IPS-NIHi7 (cell line): ENCODE measurements around the gene CARM1.

Experiments
- DNase-seq: peaks from one replicate; pipeline ENCODE4 v3.0.0; 2012; ENCODE audit warnings: mixed read lengths; ENCODE audit errors: extremely low spot score

Gene CARM1

GRCh38 chr19:10907925-10908324, 36.6 kb downstream of the CARM1 start:
- no peak for DNase-seq

DNA sequence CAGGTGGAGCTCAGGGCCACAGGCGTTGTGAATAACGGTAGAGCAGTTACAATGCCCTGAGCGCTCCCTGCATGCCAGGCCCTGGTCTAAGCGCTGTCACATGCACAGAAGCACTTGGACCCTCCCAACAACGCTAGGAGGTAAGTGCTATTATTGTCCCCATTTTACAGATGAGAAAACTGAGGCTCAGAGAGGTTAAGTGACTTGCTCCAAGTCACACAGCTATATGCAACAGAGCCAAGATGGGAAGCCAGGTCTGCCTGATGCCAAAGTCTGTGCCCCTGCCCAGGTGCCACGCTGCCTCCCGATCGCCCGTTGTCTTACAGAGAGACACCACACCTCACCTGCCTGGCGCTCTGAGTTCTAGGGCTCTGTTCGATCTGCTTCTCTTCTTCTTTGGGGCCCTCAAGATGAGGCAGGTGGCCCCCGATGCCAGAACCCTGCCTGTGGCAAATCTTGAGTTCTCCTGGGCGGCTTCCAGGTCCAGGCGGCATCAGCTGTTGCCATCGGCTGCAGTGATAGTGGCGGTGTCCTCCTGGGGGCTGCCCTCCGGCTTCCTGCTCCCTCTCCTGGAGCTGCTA, 37.1 kb downstream of the CARM1 start:
- DNase-seq = no peak

- no peak for DNase-seq
Observed at GRCh38 chr19:10911579-10912363, 40.4 kb downstream of the CARM1 start.

- no peak for DNase-seq
Observed at GRCh38 chr19:10912619-10913018, 41.3 kb downstream of the CARM1 start.

DNA sequence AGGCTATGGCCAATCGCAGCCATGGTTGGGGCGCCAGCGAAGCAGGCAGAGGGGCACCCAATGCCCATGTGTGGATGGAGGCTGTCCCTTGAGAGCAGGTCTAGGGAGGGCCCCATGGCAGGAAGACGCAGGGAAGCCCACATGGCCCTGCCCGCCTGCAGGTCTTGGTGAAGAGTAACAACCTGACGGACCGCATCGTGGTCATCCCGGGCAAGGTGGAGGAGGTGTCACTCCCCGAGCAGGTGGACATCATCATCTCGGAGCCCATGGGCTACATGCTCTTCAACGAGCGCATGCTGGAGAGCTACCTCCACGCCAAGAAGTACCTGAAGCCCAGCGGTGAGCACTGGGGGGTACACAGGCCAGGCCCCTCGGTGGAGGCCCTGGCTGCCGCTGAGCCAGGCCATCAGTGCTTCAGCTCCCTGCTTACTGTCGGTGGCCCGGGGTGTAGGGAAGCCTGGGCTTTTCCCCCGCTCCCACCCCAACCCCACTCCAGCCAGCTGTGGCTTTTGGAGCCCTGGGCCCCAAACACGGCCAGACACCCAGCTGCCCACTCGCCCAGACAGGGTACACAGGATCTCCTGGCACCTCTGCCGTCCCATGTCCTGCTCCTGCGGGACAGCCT, 42.5 kb downstream of the CARM1 start:
- no peak for DNase-seq

GRCh38 chr19:10915130-10916091, 44.1 kb downstream of the CARM1 start:
- no peak for DNase-seq

GRCh38 chr19:10916602-10917001, 45.2 kb downstream of the CARM1 start:
- DNase-seq = no peak

DNA sequence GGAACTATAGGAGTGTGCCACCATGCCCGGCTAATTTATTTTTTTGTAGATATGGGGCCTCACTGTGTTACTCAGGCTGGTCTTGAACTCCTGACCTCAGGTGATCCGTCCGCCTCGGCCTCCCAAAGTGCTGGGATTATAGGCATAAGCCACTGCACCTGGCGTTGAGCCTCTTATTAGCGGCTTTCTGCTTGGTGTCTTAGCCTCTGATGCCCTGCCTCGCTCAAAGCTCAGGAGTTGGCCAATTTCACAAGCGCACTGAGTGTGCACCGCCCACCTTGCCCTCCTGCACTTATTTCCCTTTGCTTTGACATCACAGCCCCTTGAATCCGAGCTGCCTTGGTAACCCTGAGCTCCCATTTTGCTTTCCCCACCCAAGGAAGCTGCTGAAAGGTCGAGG, 47.0 kb downstream of the CARM1 start:
- DNase-seq = no peak

DNA sequence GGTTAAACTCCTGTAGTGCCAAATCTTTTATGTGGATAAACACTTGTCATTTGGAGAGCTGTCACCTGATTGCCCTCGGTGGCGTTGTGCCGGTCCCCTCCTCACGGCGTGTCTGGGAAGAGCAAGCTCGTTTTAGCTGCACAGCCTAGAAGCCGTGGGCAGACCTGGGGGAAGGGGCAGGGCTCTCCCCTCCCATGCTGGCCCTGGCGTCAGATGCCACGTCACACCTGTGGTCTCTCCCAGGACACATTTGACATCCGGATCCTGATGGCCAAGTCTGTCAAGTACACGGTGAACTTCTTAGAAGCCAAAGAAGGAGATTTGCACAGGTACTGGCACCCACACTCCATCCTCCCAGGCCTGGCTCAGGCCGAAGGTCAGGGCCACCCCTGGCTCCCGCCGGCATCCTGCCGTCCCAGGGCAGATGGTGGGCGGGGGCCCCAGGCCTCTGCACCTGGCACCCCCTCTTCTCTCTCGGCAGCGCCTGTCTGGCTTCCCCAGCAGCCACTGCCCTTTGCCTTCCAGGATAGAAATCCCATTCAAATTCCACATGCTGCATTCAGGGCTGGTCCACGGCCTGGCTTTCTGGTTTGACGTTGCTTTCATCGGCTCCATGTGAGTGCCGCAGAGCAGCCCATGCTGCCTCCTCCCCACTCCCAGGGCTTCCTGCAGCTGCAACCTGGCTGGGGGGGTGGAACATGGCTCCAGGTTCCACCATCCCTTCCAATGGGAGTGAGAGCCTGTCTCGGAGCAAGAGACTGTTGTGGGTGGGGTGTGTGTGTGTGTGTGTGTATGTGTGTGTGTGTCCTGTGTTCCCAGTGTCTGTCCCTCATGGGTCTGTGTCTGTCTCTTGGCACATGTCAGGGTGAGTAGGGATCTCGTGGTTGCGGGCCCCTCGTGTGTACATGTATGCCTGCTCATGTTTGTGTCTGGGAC, 48.3 kb downstream of the CARM1 start:
- no peak for DNase-seq

- DNase-seq = no peak
Observed at GRCh38 chr19:10920288-10920655, 48.9 kb downstream of the CARM1 start.

DNA sequence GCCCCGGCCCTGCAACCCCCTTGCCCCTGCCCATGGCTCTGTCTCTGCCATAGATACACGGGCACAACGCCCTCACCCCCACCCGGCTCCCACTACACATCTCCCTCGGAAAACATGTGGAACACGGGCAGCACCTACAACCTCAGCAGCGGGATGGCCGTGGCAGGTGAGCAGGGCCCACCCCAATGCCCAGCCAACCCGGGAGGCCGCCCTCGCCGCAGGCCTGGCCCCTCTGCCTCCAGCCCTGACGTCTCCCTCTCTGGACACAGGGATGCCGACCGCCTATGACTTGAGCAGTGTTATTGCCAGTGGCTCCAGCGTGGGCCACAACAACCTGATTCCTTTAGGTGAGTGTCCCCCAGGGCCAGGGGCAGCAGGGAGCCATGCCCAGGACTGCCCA, 49.4 kb downstream of the CARM1 start:
- no peak for DNase-seq

DNA sequence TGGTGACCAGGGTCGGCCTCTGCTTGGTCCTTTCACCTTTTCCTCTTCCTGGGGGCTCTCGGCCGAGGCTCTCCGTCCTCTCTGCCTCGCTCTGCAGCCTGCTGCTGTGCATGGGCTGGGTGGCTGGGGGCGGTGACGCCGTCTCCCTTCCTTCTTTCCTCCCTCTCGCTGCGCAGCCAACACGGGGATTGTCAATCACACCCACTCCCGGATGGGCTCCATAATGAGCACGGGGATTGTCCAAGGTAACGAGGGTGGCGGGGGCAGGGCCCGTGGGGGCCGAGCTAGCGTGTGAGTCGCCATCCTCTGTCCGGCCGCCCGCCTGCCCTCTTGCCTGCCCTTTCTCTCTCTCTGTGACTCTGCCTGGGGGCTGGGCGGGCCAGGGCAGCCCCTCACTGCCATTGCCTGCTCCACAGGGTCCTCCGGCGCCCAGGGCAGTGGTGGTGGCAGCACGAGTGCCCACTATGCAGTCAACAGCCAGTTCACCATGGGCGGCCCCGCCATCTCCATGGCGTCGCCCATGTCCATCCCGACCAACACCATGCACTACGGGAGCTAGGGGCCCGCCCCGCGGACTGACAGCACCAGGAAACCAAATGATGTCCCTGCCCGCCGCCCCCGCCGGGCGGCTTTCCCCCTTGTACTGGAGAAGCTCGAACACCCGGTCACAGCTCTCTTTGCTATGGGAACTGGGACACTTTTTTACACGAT, 50.0 kb downstream of the CARM1 start:
- no peak for DNase-seq

GRCh38 chr19:10921910-10922637, 50.7 kb downstream of the CARM1 start:
- no peak for DNase-seq

- no peak for DNase-seq
Observed at GRCh38 chr19:10922638-10923014, 51.3 kb downstream of the CARM1 start.

DNA sequence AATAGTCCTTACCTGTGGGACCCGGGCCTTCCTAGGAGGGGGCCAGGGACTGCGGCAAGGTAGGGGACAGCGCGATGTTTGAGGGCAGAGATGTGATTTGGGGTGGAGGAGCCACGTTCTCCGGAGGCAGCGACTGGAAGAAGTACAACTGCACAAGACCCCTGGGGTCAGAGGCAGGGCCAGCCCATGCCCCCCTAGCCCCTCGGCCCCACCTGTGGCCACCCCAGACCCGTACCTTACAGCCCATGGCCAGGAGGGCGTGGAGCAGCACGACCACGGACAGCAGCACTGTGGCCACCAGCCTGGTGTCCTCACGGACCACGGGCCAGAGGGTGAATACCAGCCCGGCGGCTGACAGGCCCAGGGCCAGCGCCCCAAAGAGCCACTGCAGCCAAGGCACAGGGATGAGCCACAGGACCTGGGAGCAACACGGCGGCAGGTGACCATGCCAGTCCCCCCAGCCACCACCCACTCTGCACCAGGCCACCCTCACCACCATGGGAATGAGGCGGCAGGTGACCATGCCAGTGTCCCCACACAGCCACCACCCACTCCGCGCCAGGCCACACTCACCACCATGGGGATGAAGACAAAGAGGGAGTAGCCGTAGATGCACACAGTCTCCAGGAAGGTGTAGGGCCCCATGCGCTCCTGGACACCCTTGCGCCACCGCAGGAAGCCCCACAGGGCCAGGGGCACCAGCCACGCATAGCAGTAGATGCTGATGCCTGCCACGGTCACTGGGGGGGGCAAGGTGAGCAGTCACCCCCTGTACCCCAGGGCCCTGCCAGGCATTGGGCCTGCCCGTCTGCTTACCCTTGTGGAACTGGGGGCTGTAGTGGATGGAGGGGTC, 52.1 kb downstream of the CARM1 start:
- DNase-seq = no peak

GRCh38 chr19:10924597-10924996, 53.2 kb downstream of the CARM1 start:
- DNase-seq = no peak

- no peak for DNase-seq
Observed at GRCh38 chr19:10927730-10928562, 56.6 kb downstream of the CARM1 start.
